Central memory CD8-positive, alpha-beta T cell (primary cell): ENCODE results near the gene OCA2.
A peak's percentile ranks its signal among the peaks of the same experiment; 100 is the strongest.

Experiments
- ATAC-seq: fragments of 150-1000 bp; cut with Tn5 transposase; replicated peaks from 2 replicates; pipeline ENCODE4 v1.10.0; 2022; ENCODE audit warnings: mild to moderate bottlenecking, moderate FRiP score, moderate number of reproducible peaks; ENCODE audit not compliant: poor library complexity, severe bottlenecking; ENCODE audit errors: extremely low read depth
- DNase-seq, 2 donors: peaks; one replicate each; pipeline ENCODE4 v3.0.0; 2021; ENCODE audit warnings: low spot score in 2 of 2
- H3K27ac Mint-ChIP-seq: one replicate; pipeline ENCODE4 v1.8.0; 2022; ENCODE audit warnings: low read depth, mild to moderate bottlenecking, moderate library complexity, mixed read lengths
- H3K27me3 Mint-ChIP-seq: one replicate; pipeline ENCODE4 v1.8.0; 2022; ENCODE audit warnings: mixed read lengths
- H3K36me3 Mint-ChIP-seq: one replicate; pipeline ENCODE4 v1.8.0; 2022; ENCODE audit warnings: mild to moderate bottlenecking, moderate library complexity, mixed read lengths; ENCODE audit not compliant: insufficient read depth
- H3K4me1 Mint-ChIP-seq: one replicate; pipeline ENCODE4 v1.8.0; 2022; ENCODE audit warnings: mixed read lengths
- H3K4me3 Mint-ChIP-seq: one replicate; pipeline ENCODE4 v1.8.0; 2022; ENCODE audit warnings: mild to moderate bottlenecking, moderate library complexity, mixed read lengths
- H3K9me3 Mint-ChIP-seq: one replicate; pipeline ENCODE4 v1.8.0; 2022; ENCODE audit warnings: mixed read lengths

OCA2 gene

GRCh38 chr15:28107111-28107903 is 8.2 kb upstream of the OCA2 start:
- H3K27ac Mint-ChIP-seq, result no peak overlapping the region

GRCh38 chr15:28106294-28107110 is 7.4 kb upstream of the OCA2 start:
- peak; percentile 25 for ATAC-seq
- Mint-ChIP-seq H3K9me3 (no peaks in the 10 kb centered on the region), H3K36me3 (peaks cover 6% of the 10 kb centered on the region), H3K27ac (no peak overlapping the region), H3K27me3 (peaks cover 19% of the 10 kb centered on the region), H3K4me1 (peaks cover 13% of the 10 kb centered on the region), H3K4me3 (peak overlapping the region; percentile 83)
- no peak for DNase-seq

More at GRCh38 chr15:28107111-28107903, 8.2 kb upstream of the OCA2 start:
- H3K4me1 Mint-ChIP-seq, result peaks cover 13% of the 10 kb centered on the region
- peak overlapping the region; percentile 83 for H3K4me3 Mint-ChIP-seq
- peaks cover 13% of the 10 kb centered on the region for H3K36me3 Mint-ChIP-seq
- H3K9me3 Mint-ChIP-seq, result no peaks in the 10 kb centered on the region
- peak; percentile 33 for ATAC-seq
- DNase-seq, result no peak
- peaks cover 19% of the 10 kb centered on the region for H3K27me3 Mint-ChIP-seq

- Mint-ChIP-seq H3K4me3 (peak overlapping the region; percentile 58), H3K36me3 (peaks cover 4% of the 10 kb centered on the region), H3K27ac (no peak overlapping the region), H3K4me1 (peaks cover 13% of the 10 kb centered on the region), H3K9me3 (no peaks in the 10 kb centered on the region), H3K27me3 (peaks cover 19% of the 10 kb centered on the region)
- no peak for ATAC-seq
- no peak for DNase-seq
These were observed 6.7 kb upstream of the OCA2 start for GRCh38 chr15:28105793-28106192.

- no peaks in the 10 kb centered on the region for H3K9me3 Mint-ChIP-seq
- no peak overlapping the region for H3K27ac Mint-ChIP-seq
- DNase-seq, result no peak
- H3K4me1 Mint-ChIP-seq, result peaks cover 13% of the 10 kb centered on the region
- peak overlapping the region; percentile 58 for H3K4me3 Mint-ChIP-seq
- H3K36me3 Mint-ChIP-seq, result peaks cover 4% of the 10 kb centered on the region
- peaks cover 24% of the 10 kb centered on the region for H3K27me3 Mint-ChIP-seq
- no peak for ATAC-seq
These were observed 6.2 kb upstream of the OCA2 start for GRCh38 chr15:28105224-28105791.

GRCh38 chr15:28104326-28104725 is 5.2 kb upstream of the OCA2 start:
- Mint-ChIP-seq H3K4me3 (no peak overlapping the region), H3K9me3 (no peaks in the 10 kb centered on the region), H3K27me3 (peaks cover 34% of the 10 kb centered on the region), H3K27ac (no peak overlapping the region), H3K4me1 (peaks cover 16% of the 10 kb centered on the region), H3K36me3 (peaks cover 5% of the 10 kb centered on the region)
- no peak for DNase-seq
- no peak for ATAC-seq

- no peak overlapping the region for H3K27ac Mint-ChIP-seq
- no peaks in the 10 kb centered on the region for H3K9me3 Mint-ChIP-seq
- peaks cover 13% of the 10 kb centered on the region for H3K4me1 Mint-ChIP-seq
- DNase-seq, result no peak
- no peak overlapping the region for H3K4me3 Mint-ChIP-seq
- H3K27me3 Mint-ChIP-seq, result peaks cover 36% of the 10 kb centered on the region
- peaks cover 5% of the 10 kb centered on the region for H3K36me3 Mint-ChIP-seq
- no peak for ATAC-seq
These were observed 4.7 kb upstream of the OCA2 start for GRCh38 chr15:28103831-28104230.

- Mint-ChIP-seq H3K9me3 (no peaks in the 10 kb centered on the region), H3K27me3 (peaks cover 50% of the 10 kb centered on the region), H3K27ac (no peak overlapping the region), H3K4me1 (peaks cover 20% of the 10 kb centered on the region), H3K4me3 (no peak overlapping the region), H3K36me3 (peaks cover 4% of the 10 kb centered on the region)
- DNase-seq (no peak), ATAC-seq (no peak)
These were observed 2.9 kb upstream of the OCA2 start for GRCh38 chr15:28101983-28102441.

GRCh38 chr15:28101201-28101600 is 2.1 kb upstream of the OCA2 start:
- Mint-ChIP-seq H3K9me3 (no peaks in the 10 kb centered on the region), H3K27me3 (peaks cover 49% of the 10 kb centered on the region), H3K4me3 (no peak overlapping the region), H3K4me1 (peaks cover 21% of the 10 kb centered on the region), H3K36me3 (peaks cover 4% of the 10 kb centered on the region), H3K27ac (no peak overlapping the region)
- DNase-seq, result no peak
- ATAC-seq, result no peak

- no peak overlapping the region for H3K4me3 Mint-ChIP-seq
- DNase-seq, result no peak
- H3K27me3 Mint-ChIP-seq, result peaks cover 43% of the 10 kb centered on the region
- H3K4me1 Mint-ChIP-seq, result peaks cover 21% of the 10 kb centered on the region
- no peak for ATAC-seq
- no peak overlapping the region for H3K27ac Mint-ChIP-seq
- no peaks in the 10 kb centered on the region for H3K9me3 Mint-ChIP-seq
- H3K36me3 Mint-ChIP-seq, result peaks cover 4% of the 10 kb centered on the region
These were observed 1.5 kb upstream of the OCA2 start for GRCh38 chr15:28100516-28101195.

GRCh38 chr15:28099555-28100140 is 533 bp upstream of the OCA2 start:
- peak overlapping the region; percentile 2 for H3K4me3 Mint-ChIP-seq

GRCh38 chr15:28098360-28098765 is 752 bp downstream of the OCA2 start:
- ATAC-seq, result no peak
- peak overlapping the region; percentile 56 for H3K4me3 Mint-ChIP-seq
- peaks cover 41% of the 10 kb centered on the region for H3K27me3 Mint-ChIP-seq
- no peak for DNase-seq
- H3K4me1 Mint-ChIP-seq, result peaks cover 19% of the 10 kb centered on the region
- H3K9me3 Mint-ChIP-seq, result no peaks in the 10 kb centered on the region
- H3K27ac Mint-ChIP-seq, result no peak overlapping the region
- H3K36me3 Mint-ChIP-seq, result peaks cover 5% of the 10 kb centered on the region

More at GRCh38 chr15:28099555-28100140, 533 bp upstream of the OCA2 start:
- peaks cover 4% of the 10 kb centered on the region for H3K36me3 Mint-ChIP-seq
- peaks cover 33% of the 10 kb centered on the region for H3K27me3 Mint-ChIP-seq
- H3K27ac Mint-ChIP-seq, result no peak overlapping the region
- DNase-seq (no peak), ATAC-seq (no peak)
- peaks cover 19% of the 10 kb centered on the region for H3K4me1 Mint-ChIP-seq
- no peaks in the 10 kb centered on the region for H3K9me3 Mint-ChIP-seq
